A673 (cell line): ENCODE results near the gene ZNF385B. TPM values are rescaled to one million over a fixed set of nuclear protein-coding genes. Genes with fewer than 3 reads are reported as not detected.
A peak's percentile ranks its signal among the peaks of the same experiment; 100 is the strongest.

ENCODE experiments used
- BruUV-seq: library from RNA; stranded (reverse); fragments of 400-500 nt; replicated peaks from 2 replicates; lab custom pipeline; 2021; lab: Mats Ljungman, UMichigan
- CTCF ChIA-PET: fragments of 300-600 bp; sonication (Branson Sonifier 250); formaldehyde crosslinking; loops from one replicate; lab custom pipeline; 2022; ENCODE audit warnings: antibody characterized with exemption; lab: Charles Lee
- POLR2A ChIA-PET: fragments of 300-600 bp; sonication (Branson Sonifier 250); formaldehyde crosslinking; loops from one replicate; lab custom pipeline; 2022; ENCODE audit warnings: antibody characterized with exemption; ENCODE audit not compliant: low non-redundant PET; lab: Charles Lee
- DNase-seq: peaks from one replicate; pipeline ENCODE4 v3.0.0-alpha.2; 2015; ENCODE audit warnings: low spot score
- H3K27ac ChIP-seq: fragments of 200-600 bp; sonication (generic); 2 replicates; pipeline ENCODE4 v1.5.1; 2016; ENCODE audit warnings: mixed run types, low read depth, mild to moderate bottlenecking, mixed read lengths, antibody characterized with exemption, low read length; ENCODE audit not compliant: poor library complexity, severe bottlenecking
- H3K27me3 ChIP-seq: fragments of 200-600 bp; sonication (generic); replicated peaks from 2 replicates; pipeline ENCODE4 v1.6.1; 2017; ENCODE audit warnings: mixed run types, low read depth, mild to moderate bottlenecking, mixed read lengths, antibody characterized with exemption, low read length; ENCODE audit not compliant: insufficient read depth, poor library complexity
- H3K36me3 ChIP-seq: fragments of 200-600 bp; sonication (generic); 2 replicates; pipeline ENCODE4 v1.6.1; 2016; ENCODE audit warnings: mixed run types, mild to moderate bottlenecking, mixed read lengths, antibody characterized with exemption, low read length; ENCODE audit not compliant: insufficient read depth, poor library complexity, severe bottlenecking
- H3K4me1 ChIP-seq: fragments of 200-600 bp; sonication (generic); 2 replicates; pipeline ENCODE4 v1.6.1; 2017; ENCODE audit warnings: mixed run types, mild to moderate bottlenecking, mixed read lengths, antibody characterized with exemption, low read length; ENCODE audit not compliant: insufficient read depth, poor library complexity, severe bottlenecking
- H3K4me3 ChIP-seq: fragments of 200-600 bp; sonication (generic); 2 replicates; pipeline ENCODE4 v1.5.1; 2016; ENCODE audit warnings: low read depth, mixed run types, mild to moderate bottlenecking, mixed read lengths, low read length; ENCODE audit not compliant: poor library complexity, severe bottlenecking
- H3K9me3 ChIP-seq: fragments of 200-600 bp; sonication (generic); 2 replicates; pipeline ENCODE4 v1.6.1; 2016; ENCODE audit warnings: mixed run types, low read depth, mild to moderate bottlenecking, mixed read lengths, antibody characterized with exemption, low read length; ENCODE audit not compliant: poor library complexity, severe bottlenecking
- CTCF ChIP-seq: fragments of 300-800, 200-600 bp; sonication (generic); conservative IDR thresholded peaks from 2 replicates; pipeline ENCODE4 v1.5.1; 2017; ENCODE audit warnings: low read depth, mild to moderate bottlenecking, antibody characterized with exemption, low read length, moderate library complexity, mixed read lengths
- EZH2 ChIP-seq: fragments of 200-600 bp; sonication (generic); IDR thresholded peaks from 2 replicates; pipeline ENCODE4 v1.6.1; 2017; ENCODE audit warnings: borderline replicate concordance, low read depth, mild to moderate bottlenecking, mixed read lengths, antibody characterized with exemption, low read length; ENCODE audit not compliant: poor library complexity, severe bottlenecking
- intact Hi-C: fragments of 100-400 bp; cut with micrococcal nuclease; formaldehyde crosslinking; loops from one replicate; pipeline ENCODE4 v1.10.0; 2022; ENCODE audit not compliant: unreplicated experiment
- total RNA-seq: library from RNA; stranded (reverse); gene quantifications from 2 replicates; pipeline ENCODE4 v1.2.3, GENCODE V29; 2021

The ZNF385B gene
- total RNA-seq, 1 experiment from 2014 or later = not detected

DNA sequence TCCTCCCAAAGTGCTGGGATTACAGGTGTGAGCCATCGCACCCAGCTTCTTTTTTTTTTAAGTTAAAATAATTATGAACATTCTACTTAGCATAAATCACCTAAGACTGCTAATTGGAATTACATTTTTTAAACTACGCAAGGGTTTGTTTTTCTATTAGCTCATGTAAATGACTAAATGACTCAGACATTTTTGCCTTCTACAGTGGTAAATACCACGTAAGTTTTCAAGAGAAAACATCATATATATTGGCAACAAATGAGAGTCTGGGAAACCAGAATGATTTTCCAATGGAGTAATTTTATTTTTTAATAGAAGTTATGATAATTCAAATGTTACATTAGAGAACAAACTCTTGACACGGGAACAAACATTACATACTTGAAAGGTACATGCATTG lies 259.0 kb downstream of the ZNF385B start:
- intact Hi-C loops = no loop called here
- Histone ChIP-seq H3K27me3 (no peaks in the 10 kb centered on the region), H3K27ac (no peak overlapping the region), H3K4me1 (no peaks in the 10 kb centered on the region), H3K36me3 (no peaks in the 10 kb centered on the region), H3K9me3 (no peaks in the 10 kb centered on the region), H3K4me3 (no peak overlapping the region)
- ChIA-PET CTCF (no interaction called here), POLR2A (no interaction called here)
- no TSS peak for BruUV-seq
- TF ChIP-seq CTCF (no peak), EZH2 (no peak)
- DNase-seq = no peak

- Histone ChIP-seq H3K4me3 (no peak overlapping the region), H3K4me1 (no peaks in the 10 kb centered on the region), H3K36me3 (no peaks in the 10 kb centered on the region), H3K27me3 (no peaks in the 10 kb centered on the region), H3K27ac (no peak overlapping the region), H3K9me3 (no peaks in the 10 kb centered on the region)
- DNase-seq = no peak
- no TSS peak for BruUV-seq
- intact Hi-C loops = no loop called here
- CTCF ChIA-PET = no interaction called here
- TF ChIP-seq CTCF (no peak), EZH2 (no peak)
- POLR2A ChIA-PET = no interaction called here
These were observed 265.4 kb downstream of the ZNF385B start for GRCh38 chr2:179596018-179596417.

DNA sequence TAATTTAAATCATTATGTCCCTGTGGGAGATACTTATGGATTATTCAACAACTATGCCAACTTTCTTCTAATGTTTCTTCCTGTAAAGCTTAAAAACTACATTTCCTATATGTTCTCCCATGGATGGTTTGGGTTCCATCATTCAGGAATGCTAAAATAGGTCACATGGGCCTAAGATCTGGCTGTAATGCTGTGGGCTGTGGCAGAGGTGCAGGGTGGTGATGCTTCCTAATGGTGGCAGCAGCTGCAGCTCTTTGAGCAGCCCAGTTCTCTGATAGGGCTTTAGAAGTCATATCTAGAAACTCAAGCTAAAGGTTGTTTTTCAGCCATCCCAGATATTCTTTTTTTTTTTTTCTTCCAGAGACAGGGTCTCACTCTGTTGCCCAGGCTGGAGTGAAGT lies 266.1 kb downstream of the ZNF385B start:
- BruUV-seq = no TSS peak
- H3K4me3 ChIP-seq = no peak overlapping the region
- ChIA-PET CTCF (no interaction called here), POLR2A (no interaction called here)
- H3K9me3 ChIP-seq = no peaks in the 10 kb centered on the region
- intact Hi-C loops = no loop called here
- H3K4me1 ChIP-seq = no peaks in the 10 kb centered on the region
- no peaks in the 10 kb centered on the region for H3K27me3 ChIP-seq
- H3K36me3 ChIP-seq = no peaks in the 10 kb centered on the region
- TF ChIP-seq EZH2 (no peak), CTCF (peak; percentile 32; the same call in 1 of the 2 replicates)
- no peak overlapping the region for H3K27ac ChIP-seq
- DNase-seq = peak; percentile 24
